Stimulated activated CD4-positive, alpha-beta T cell treated with anti-CD3 and anti-CD28 coated beads, Interleukin-4, amount 100 ng/mL, for 48 hours (primary cell): ENCODE measurements around the gene GRHL3.
A peak's percentile ranks its signal among the peaks of the same experiment; 100 is the strongest.

ENCODE experiments used
- DNase-seq, 2 donors: peaks; one replicate each; pipeline ENCODE4 v3.0.0-alpha.2; 2020; ENCODE audit warnings: low read depth in 2 of 2

The GRHL3 gene

GRCh38 chr1:24373044-24373443 is 53.9 kb downstream of the GRHL3 start:
- no peak for DNase-seq

- no peak for DNase-seq
Observed at GRCh38 chr1:24373710-24374109, 54.6 kb downstream of the GRHL3 start.

- no peak for DNase-seq
Observed at GRCh38 chr1:24374891-24375786, 56.0 kb downstream of the GRHL3 start.

- DNase-seq, result no peak
Observed at GRCh38 chr1:24379733-24380315, 60.7 kb downstream of the GRHL3 start.

GRCh38 chr1:24380508-24380907 is 61.4 kb downstream of the GRHL3 start:
- no peak for DNase-seq

- DNase-seq, result no peak
Observed at GRCh38 chr1:24381256-24381655, 62.1 kb downstream of the GRHL3 start.

GRCh38 chr1:24382165-24382577 is 63.0 kb downstream of the GRHL3 start:
- DNase-seq, result no peak

GRCh38 chr1:24383381-24383940 is 64.3 kb downstream of the GRHL3 start:
- DNase-seq, result no peak

- DNase-seq, result no peak
Observed at GRCh38 chr1:24384251-24385090, 65.3 kb downstream of the GRHL3 start.

GRCh38 chr1:24385160-24385940 is 66.2 kb downstream of the GRHL3 start:
- peak in 1 of 2 donors; percentile 37 for DNase-seq

GRCh38 chr1:24386241-24386640 is 67.1 kb downstream of the GRHL3 start:
- no peak for DNase-seq

- DNase-seq, result no peak
Observed at GRCh38 chr1:24386931-24387330, 67.8 kb downstream of the GRHL3 start.

- DNase-seq, result no peak
Observed at GRCh38 chr1:24387636-24388175, 68.5 kb downstream of the GRHL3 start.

- no peak for DNase-seq
Observed at GRCh38 chr1:24388331-24388885, 69.3 kb downstream of the GRHL3 start.

- no peak for DNase-seq
Observed at GRCh38 chr1:24389231-24389678, 70.1 kb downstream of the GRHL3 start.

- peak; percentile 54 to 55 for DNase-seq
Observed at GRCh38 chr1:24390924-24391782, 72.0 kb downstream of the GRHL3 start.

- peak; percentile 61 to 63 for DNase-seq
Observed at GRCh38 chr1:24391882-24392603, 72.9 kb downstream of the GRHL3 start.

GRCh38 chr1:24392604-24392946 is 73.4 kb downstream of the GRHL3 start:
- no peak for DNase-seq
